Renal pelvis (tissue), 4 donors: ENCODE measurements around the gene TGFBR3. TPM values are rescaled to one million over a fixed set of nuclear protein-coding genes. Genes with fewer than 3 reads are reported as not detected.

Experiments
- DNase-seq: peaks from one replicate; pipeline ENCODE4 v3.0.0-alpha.2; 2013
- polyA plus RNA-seq, 3 donors: library from polyadenylated mRNA; unstranded; fragments of 120-200 nt; gene quantifications; one replicate each; pipeline ENCODE4 v1.2.1, GENCODE V29; 2013; ENCODE audit not compliant: insufficient read length in 3 of 3

The TGFBR3 gene
- polyA plus RNA-seq, 3 donors, result 95.6 to 116 (median 110) TPM

DNA sequence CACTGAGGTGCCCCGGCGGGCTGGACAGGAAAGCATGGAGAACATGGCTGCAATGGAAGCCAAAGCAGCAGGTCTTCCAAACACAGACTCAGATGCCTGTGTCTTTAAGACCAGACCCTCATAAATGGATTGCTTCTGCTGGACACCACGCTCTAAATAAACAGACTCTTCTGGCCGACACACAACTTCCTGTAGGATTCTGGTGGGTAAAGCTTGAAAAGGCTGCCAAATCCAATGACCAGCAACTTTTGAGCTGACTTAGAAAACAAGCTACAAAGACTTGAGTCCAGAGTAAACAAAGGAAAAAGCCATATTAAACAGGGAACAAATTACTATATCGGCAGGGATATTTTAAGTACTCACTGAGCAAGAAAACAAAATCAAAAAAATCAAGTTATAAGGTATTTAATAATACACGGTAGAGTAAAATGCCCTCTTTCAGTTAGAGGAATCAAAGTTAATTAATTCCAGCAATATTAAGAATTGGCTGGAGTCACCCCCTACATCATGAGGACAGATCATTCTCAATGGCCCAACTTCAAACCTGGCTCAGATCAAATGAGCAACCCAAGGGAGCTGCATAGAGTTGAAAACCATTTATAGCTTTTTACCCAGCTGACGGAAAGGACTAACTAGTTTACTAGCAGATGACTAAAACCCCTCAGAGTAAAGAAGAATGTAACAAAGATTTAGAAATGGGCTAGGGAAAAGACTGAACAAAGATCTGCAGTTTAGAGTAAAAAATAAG lies 102.4 kb downstream of the TGFBR3 start:
- DNase-seq, result no peak

DNA sequence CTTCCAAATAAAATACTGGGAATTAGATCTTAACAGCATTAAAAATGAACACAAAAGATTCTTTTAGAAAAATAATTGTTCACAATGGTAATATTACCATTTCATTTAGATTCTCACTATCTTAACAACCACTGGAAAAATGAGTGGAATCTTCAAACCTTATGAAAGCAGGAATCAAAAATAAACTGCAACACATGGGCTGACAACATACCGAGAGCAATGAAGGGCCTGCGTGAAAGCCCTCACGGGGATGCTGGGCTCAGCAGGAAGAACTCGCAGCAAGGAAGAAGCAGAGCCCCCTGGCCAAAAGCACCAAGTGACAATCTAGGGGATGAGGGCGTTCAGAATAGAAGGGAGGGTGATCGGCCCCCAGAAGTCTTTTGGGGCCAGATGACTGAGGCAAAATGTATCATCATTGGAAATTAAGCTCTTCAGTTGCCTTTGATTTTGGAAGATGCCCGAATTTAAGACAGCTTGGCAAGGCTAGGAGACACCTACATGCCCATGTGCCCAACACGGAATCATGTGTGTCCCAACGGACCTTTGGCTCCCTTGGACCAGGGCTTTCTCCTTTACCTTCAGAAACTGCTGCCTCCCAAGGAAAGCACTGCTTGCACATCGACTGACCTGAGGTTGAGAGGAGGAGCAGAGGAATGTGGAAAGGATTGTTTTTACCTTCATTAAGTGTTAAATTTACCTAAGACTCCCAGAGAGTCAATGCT lies 103.9 kb downstream of the TGFBR3 start:
- no peak for DNase-seq

DNA sequence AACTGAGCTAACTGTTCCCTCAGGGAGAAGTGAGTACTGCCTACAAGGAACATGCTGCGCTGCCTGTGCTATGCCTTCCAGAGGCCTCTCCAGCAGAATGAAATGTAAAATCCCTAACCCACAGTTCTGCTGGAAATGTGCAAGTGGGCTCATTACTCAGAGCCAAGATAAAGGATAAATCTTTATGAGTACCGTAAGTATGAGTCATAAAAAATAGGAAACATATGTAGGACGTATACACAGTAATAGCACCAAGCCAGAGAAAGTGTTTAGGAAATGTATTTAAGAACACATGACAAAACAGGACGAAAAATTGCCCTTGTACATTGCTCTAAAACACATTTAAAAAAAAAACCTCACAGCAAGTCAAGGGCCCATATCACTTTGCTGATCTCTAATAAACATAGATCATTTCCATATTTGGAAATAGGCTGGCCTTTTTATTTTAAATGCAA lies 104.6 kb downstream of the TGFBR3 start:
- DNase-seq, result no peak

DNA sequence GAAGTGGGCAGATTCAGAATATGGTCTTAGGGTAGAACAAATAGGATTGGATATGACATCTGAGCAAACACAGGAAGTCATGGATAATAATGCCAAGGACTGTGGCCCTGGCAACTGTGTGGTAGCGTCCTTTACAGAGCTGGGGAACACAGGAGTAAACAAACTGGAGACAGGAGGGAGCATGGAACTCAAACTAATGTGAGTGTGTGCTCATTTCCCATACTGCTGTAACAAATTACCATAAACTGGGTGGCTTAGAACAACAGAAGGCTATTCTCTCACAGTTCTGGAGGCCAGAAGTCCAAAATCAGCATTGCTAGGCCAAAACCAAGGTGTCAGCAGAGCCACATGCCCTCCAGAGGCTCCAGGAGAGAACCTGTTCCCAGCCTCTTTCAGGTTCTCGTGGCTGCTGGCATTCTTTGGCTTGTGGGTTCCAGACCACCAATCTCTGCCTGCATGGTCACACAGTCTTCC lies 106.4 kb downstream of the TGFBR3 start:
- DNase-seq, result no peak

DNA sequence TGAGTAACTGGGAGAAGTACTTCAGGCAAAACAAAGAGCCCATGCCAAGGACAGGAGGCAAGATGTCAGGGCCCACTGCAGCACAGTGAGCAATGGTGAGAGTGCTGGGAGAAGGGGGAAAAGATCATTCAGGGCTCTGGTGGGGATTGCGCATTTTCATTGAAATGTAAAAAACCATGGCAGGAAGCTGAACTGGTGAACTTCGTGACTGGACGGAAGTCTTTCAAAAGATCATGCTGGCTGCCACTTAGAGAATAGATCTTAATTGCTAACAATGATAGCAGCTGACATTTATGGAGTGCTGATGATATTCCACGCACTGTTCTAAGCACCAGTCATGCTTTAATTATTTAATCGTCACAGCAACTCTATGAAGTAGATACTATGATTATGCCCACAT lies 107.0 kb downstream of the TGFBR3 start:
- no peak for DNase-seq

DNA sequence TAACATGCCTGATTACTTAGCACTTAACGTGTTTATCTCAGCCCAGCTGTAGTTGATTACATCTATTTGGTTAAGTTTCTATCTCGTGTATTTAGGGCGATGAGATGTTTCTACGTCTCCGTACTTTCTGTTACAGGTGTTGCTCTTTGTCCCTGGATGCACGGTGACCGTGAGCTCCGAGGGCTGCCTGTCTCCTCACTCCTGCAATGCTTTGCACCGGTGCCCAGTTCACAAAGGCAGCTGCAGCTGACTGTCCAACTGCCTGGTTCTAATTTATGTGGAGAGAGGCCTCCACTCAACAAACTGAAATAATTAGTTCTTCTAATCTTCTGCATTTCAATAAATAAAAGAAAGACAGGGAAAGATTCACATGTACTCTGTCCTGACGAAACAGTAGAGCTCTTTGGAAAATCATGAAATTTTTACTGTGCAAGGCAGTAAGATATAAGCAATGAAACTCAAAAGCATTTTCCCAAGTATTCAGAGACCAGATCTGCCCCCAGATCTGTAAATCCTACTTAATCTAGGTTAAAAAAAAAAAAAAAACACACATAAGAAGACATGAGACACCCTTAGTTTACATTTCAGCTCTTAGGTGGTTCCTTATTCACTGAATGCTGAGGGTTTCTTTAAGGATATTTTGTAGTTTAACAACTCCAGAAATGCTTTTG lies 108.2 kb downstream of the TGFBR3 start:
- DNase-seq, result no peak

DNA sequence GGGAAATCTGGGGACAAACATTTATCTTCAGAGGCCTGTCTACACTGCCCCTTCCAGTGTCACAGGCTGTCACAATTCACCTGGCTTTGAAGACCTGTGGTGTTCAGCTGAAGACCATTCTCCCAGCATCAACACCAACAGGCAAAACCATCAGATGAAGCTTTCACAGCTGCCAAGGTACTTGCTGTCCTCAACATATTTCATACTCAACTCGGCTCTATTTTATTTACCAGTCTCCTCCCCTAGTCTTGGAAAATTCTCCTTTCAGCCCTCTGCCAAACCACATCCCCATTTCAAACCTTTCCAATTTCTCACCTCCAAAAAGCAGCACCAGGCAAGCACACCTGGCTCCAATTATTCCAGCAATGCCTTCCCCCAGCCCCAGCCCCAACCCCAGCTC lies 108.8 kb downstream of the TGFBR3 start:
- no peak for DNase-seq

DNA sequence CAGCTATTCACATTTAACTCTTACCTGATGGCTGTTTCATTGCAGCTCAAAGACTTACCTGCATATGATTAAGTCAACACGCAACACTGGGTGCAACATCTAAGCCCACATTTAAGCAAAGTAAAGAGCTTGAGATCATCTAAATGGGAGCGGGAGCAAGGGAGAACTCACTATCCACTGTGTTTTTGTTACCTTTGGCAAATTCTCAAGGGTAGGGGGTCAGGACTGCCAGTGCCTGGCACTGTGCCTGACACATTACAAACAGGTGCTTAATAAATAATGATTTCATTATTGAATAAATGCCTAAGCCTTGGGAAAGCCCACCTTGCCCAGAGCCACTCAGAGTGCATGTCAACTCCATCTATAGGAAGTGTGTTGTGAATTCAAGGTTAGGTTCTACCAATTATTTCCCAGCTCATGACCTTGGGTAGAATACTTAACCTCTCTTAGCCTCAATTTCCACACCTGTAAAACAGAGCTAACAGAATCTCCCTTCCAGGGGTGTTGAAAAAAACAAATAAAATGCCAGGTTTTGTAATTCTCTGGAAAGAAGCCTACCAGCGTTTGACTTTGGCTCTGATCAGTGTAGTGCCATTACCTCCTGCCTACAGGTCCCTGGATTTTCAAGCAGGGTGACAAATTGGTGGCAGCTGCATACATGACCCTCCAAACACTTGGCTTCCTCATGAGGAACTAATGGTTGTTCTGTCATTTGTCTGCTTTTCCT lies 109.7 kb downstream of the TGFBR3 start:
- DNase-seq, result no peak

DNA sequence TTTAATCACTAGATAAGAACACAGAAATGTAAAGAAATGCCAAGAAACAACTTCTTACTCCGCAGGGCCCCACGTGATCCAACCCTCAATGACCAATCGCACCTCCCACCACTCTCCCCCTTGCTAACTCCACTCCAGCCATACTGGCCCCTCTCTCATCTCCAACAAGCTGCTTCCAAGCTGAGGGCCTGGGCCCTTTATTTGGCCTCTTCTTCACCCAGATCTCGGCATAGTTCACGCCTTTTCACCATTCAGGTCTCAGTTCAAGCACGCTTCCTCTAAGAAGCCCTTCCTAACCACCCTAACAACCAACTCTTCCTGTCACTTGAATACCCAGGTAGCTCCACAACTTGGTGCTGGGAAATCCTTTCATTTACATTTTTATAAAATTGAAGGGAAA lies 110.7 kb downstream of the TGFBR3 start:
- DNase-seq, result no peak

DNA sequence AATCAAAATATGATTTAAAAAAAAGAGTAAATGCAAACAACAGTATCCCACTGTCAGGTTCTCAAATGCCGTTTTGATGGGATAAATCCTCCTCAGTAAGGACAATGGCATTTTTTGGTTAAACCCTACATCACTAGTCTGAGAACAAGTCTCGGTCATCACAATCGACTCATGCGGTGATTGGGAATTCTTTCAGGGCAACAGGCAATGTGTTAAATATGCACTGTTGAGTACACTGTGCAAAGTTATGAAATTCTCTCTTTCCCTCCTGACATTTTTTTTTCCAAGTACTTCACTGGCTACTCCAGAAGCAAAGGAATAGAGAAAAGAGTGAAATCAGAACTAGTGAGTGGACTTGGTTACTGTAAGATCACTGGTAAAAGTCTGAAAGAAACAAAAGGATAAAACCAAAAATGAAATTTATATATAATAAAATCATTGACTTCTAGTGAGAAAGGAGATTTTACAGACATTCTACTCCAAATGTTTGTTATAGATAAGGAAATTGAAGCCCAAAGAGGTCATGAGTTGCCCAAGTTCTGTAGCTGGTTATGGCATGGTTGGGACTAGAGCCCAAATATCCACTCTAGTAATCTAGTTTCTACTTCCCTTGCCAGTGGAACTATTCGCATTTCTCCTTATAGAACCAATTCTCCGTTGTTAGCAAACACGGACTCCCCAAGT lies 111.3 kb downstream of the TGFBR3 start:
- no peak for DNase-seq

DNA sequence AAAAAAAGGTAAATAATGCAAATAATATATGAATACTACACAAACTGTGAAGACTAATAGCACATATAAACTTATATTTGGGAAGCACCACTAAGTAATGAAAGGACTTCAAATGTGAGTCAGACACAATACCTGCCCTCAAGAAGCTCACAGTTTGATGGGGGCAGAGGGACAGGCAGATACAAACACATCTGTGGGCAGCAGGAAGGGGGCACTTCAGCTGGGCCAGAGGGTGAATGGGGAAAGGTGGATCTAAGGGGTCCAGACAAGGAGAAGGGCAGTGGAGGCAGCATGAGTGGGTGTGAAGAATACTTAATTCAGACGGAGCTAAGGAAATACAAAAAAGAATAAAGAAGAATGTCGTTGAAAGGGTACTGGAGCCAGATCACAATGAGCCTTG lies 114.2 kb downstream of the TGFBR3 start:
- DNase-seq, result no peak

DNA sequence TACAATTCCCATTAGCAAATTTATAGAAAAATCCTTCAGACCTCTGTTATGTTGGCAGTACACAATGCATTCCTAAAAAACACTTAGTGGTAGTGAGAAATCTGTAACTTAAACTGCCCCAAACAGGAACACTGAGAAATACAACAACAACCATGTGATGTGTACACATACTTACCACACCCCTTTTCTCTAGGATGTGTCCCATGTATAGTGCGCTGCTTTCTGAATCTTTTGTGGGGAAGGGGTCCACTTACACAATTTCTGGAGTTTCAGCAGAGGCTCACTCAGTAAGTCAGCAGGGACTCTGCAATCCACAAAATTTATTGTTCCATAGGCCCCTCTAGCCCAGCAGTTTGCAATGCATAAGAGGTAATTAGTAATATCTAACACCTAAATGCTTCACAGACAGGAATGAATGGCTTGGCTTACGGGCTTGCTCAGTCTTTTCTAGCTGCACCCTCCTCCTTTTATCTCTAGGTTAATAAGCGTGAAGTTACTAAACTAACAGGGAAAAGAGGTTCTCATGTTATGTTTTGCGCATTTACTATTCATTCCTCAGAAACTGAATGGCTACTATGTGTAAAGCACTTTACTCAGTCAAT lies 115.2 kb downstream of the TGFBR3 start:
- DNase-seq, result no peak

DNA sequence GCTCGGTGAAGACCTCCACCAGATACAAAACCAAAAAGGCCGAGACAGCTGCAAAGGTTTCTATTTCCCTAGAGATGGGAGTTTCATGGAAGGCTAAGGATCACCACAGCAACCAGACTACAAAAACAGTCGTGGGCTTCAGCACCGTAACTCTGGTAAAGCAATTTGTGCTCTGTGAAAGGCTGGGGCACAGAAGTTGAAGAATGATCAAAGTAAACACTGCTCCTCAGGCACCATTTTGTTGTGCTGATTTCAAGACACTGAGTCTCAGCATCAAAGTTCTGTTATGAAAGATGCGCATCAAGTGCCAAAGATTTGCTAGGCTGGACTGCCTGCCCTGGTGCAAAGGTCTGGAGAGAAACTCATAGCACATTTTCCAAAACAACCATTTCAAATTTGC lies 116.2 kb downstream of the TGFBR3 start:
- DNase-seq, result peak; percentile 74

DNA sequence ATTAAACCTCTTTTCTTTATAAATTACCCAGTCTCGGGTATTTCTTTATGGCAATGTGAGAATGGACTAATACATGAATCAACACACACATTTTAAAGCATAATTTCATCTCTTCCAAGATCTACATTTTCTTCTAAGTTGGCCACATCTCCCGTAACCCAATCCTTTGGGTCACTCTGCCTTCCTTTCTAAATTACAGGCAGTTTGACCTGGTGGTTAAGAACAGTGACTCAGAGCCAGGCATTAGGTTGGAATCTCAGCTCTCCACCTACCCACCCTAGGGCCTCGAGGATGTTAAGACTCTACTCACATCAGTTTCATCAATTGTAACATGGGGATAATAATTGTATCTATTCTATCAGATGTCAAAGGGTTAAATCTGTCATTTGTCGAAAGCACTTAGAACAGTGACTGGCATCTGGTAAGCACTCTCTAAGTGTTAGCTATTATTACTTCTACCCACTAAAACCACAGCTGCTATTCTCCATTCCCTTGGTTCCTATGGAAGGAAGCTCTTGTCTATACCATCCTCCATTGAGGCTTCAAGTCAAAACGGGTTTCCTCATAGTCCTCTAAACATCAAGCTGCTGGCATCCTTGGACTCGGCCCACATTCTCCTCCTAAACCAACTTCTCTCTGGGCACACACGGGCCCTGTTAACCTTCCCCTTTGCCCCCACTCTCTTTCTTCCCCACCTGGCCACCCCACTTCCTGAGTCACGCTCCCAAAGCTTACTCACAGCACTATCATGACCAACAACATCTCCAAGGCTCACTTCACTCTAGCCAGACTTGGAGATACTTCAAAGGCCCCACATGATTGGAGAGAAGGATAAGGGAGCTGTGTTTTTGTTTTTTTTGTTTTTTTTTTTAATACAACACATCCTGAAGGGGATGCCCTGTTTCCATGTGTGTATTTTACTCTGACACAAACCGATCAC lies 116.9 kb downstream of the TGFBR3 start:
- no peak for DNase-seq

DNA sequence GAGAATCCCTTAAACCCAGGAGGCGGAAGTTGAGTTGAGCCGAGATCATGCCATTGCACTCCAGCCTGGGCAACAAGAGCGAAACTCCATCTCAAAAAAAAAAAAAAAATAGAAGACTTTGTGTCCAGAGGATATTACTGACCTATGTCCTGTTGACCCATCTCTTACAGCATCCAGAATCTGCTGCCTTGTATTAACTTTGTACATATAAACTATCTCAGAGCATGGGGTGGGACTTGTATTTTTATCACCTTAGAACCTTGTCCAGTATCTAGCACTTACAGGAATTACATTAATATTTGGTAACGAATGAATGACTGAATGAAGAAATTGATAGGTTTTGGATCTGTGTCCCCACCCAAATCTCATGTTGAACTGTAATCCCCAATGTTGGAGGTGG lies 117.8 kb downstream of the TGFBR3 start:
- no peak for DNase-seq

DNA sequence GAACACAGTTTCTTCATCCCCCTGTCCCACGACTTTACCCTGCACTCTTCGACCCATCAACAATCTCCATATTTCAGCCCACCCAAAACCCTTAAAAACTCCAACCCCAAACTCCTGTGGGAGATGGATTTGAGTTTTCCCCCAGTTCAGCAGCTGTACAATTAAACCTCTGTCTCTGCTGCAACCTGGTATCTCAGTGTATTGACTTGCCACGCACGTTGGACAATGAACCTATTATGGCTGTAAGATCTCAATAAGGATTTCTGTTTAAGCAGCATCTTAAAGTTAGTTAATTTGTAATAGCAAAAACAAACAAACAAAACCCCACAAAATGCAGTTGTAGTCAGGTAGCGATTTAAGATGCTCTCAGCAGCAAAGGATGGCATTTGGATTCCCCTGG lies 119.1 kb downstream of the TGFBR3 start:
- DNase-seq, result no peak

DNA sequence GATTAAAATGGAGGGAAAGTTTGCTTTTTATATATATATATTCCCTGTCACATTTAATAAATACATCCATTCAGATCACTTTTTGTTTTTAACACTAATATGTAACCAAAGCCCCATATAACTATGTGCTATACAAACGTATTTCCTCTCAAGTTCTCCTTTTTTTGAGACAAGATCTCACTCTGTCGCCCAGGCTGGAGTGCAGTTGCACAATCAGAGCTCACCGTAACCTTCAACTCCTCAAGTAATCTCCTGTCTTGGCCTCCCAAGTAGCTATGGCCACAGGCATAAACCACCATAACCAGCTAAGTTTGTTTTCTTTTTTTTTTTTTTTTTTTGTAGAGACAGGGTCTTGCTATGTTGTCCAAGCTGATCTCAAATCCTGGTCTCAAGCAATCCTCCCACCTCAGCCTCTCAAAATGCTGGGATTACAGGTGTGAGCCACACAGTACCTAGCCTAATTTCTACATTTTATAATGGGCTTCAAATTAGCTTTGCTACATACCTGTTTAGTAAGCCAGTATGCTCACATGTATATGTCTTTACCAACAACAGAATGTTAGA lies 120.0 kb downstream of the TGFBR3 start:
- no peak for DNase-seq

DNA sequence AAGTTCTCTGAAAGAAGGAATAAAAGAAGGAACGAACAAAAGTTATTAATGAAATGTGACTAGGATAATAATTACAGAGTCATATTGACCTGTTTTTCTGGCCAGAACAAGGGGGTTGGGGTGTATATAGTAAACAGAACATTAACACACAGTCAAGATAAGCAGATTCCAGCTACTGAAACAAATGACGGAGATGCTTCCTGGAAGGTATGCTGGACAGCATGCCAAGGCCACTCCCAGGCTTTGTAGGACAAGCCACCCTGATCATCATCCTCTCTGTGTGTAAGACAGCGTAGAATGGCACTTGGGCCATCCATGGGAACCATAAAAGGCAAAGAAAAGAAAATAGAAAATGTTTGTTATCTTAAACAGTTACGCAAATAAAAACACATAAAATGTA lies 120.7 kb downstream of the TGFBR3 start:
- DNase-seq, result no peak

DNA sequence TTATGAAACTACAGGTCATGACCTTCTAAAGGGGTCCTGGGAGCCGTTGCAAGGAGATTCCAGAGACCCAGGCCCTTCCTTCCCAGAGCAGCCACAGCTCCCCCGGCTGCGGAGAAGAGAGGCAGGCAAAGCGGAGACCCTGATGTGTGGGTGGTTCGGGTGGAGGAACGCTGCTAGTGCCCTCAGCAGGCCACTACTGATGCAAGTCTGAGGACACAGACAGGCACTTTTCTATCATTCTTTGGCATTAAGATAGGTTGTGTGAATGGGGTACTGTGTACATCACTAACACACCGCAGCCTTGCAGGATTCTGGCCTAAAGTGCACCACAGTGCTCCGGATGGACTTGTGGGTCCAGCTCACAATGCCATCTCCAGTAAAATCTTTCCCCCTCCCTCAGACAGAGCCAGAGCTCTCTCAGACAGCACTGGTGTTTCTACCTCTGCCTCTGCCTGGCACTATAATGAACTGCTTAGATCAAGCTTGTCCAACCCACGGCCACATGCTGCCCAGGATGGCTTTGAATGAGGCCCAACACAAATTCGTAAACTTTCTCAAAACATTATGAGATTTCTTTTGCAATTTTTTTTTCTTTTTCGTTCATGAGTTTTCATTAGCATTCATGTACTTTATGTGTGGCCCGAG lies 121.4 kb downstream of the TGFBR3 start:
- no peak for DNase-seq
